ENCODE results near the gene ZCCHC2.

ZCCHC2 gene

DNA sequence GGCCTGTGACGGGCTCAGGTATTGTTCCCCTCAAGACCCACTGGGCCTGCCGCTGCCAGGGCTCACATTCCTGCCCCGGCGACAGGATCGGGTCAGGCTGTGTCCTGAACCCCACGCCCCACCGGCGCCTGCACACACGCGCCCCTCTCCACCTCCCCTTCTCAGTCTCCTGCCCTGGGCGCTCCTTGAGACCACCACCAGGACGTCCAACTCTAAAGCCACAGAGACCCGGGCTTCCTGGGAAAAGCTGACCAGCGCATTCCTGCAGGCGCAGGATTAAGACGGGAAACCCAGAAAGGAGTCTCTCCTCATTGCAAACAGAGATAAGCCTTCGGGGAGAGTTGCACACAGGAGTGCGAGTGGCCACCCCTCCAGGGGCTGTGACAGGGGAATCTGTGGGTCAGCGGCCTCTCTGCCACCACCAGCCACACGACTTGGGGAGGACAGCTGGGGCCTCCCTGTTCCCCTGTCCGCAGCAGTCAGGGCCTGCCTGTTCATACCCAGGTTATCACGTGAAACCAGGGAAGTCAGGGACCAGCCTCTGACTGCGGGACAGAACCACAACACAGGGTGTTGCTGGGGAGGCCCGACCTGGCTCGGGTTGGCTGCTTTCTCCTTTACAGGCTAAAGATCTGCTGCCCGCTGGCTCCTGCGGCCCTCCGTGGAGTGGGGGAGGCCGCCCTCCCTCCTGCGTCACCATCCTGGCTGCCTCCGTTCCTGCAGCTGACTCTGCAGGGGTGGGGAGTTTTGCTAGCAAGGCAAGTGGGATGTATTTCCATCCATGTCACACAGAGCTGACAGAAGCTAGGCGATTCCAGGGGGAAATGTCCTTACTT, 88.8 kb downstream of the ZCCHC2 start:
- ChIA-PET CTCF (interaction anchor here (1.1 to 1.4 kb wide), 2 partner anchors 338 to 371 kb away, joined by 3 read pairs; no protein-coding TSS in a partner anchor), POLR2A (no interaction called here)
- TF ChIP-seq BHLHE40 (IDR thresholded peaks at IDR 0.05; ENCODE audit: borderline replicate concordance) (no peak), ARNT (IDR thresholded peaks at IDR 0.05) (no peak), SUZ12 (IDR thresholded peaks at IDR 0.05) (no peak), LEF1 (IDR thresholded peaks at IDR 0.05; ENCODE audit: borderline replicate concordance) (no peak), SP1 (IDR thresholded peaks at IDR 0.05) (no peak), FOXA1 (IDR thresholded peaks at IDR 0.05) (no peak), TARDBP (IDR thresholded peaks at IDR 0.05) (no peak), ZNF384 (IDR thresholded peaks at IDR 0.05) (no peak), L3MBTL2 (conservative IDR thresholded peaks at IDR 0.05) (no peak), ELF4 (IDR thresholded peaks at IDR 0.05) (no peak), FOXM1 (IDR thresholded peaks at IDR 0.05; ENCODE audit: borderline replicate concordance) (no peak), NFRKB (IDR thresholded peaks at IDR 0.05) (no peak), HDGF (IDR thresholded peaks at IDR 0.05; ENCODE audit: borderline replicate concordance) (no peak), FOXK2 (IDR thresholded peaks at IDR 0.05) (no peak)
- TF ChIP-seq, protein P1, sequence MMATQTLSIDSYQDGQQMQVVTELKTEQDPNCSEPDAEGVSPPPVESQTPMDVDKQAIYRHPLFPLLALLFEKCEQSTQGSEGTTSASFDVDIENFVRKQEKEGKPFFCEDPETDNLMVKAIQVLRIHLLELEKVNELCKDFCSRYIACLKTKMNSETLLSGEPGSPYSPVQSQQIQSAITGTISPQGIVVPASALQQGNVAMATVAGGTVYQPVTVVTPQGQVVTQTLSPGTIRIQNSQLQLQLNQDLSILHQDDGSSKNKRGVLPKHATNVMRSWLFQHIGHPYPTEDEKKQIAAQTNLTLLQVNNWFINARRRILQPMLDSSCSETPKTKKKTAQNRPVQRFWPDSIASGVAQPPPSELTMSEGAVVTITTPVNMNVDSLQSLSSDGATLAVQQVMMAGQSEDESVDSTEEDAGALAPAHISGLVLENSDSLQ (IDR thresholded peaks at IDR 0.05): no peak
- DNase-seq (ENCODE audit: extremely low spot score): no peak

DNA sequence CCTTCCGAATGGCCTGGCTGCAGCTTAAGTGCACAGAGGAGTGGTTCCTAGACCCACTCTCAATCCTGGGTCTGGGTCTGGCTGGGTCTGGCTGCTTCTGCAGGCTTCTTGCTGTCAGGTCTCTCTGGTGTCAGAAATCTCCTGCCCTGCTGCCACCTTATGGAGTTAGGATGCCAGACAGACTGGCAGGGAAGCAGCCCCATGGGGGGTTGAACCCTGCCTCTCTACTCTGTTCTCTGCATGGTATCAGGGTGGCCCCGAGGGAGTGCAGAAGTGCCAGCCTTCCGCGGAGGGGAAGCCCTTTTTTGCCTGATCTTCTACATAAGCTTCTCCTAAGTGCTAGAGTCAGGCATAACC, 89.4 kb downstream of the ZCCHC2 start:
- POLR2A ChIA-PET: no interaction called here
- TF ChIP-seq FOXK2 (IDR thresholded peaks at IDR 0.05): no peak
- TF ChIP-seq TARDBP (IDR thresholded peaks at IDR 0.05): no peak
- TF ChIP-seq ELF4 (IDR thresholded peaks at IDR 0.05): no peak
- no peak for TF ChIP-seq CTBP1 (IDR thresholded peaks at IDR 0.05; ENCODE audit: borderline replicate concordance)
- TF ChIP-seq, protein P1 (IDR thresholded peaks at IDR 0.05): no peak
- TF ChIP-seq L3MBTL2 (conservative IDR thresholded peaks at IDR 0.05): no peak
- TF ChIP-seq SUZ12 (IDR thresholded peaks at IDR 0.05): no peak
- TF ChIP-seq BHLHE40 (IDR thresholded peaks at IDR 0.05; ENCODE audit: borderline replicate concordance): no peak
- TF ChIP-seq NFRKB (IDR thresholded peaks at IDR 0.05): no peak
- TF ChIP-seq HDGF (IDR thresholded peaks at IDR 0.05; ENCODE audit: borderline replicate concordance): no peak
- TF ChIP-seq LEF1 (IDR thresholded peaks at IDR 0.05; ENCODE audit: borderline replicate concordance): no peak
- no peak for TF ChIP-seq FOXA1 (IDR thresholded peaks at IDR 0.05)
- TF ChIP-seq FOXM1 (IDR thresholded peaks at IDR 0.05; ENCODE audit: borderline replicate concordance): no peak
- CTCF ChIA-PET: interaction anchor here (1.4 kb wide), 1 partner anchor 370 kb away, joined by 3 read pairs; no protein-coding TSS in a partner anchor
- no peak for DNase-seq (ENCODE audit: extremely low spot score)

DNA sequence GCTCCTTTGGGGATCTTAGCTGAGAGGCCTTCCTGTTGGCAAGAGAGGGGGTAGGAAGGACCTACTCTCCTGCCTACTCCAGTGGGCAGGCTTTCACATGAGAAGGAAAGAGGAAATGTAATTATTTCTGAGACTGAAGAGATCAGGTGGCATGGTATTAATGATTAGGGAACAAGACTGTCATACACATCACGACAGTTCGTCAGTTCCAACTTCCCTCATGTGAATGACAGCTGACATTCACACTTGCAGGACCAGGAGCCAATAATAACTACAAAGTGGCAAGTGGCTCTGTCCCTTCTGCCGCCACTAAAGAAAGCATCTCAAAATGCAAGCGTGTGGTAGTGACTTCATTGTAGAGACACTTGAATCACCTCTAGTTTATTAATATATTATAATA, 90.0 kb downstream of the ZCCHC2 start:
- TF ChIP-seq LEF1 (IDR thresholded peaks at IDR 0.05; ENCODE audit: borderline replicate concordance) (no peak), CTBP1 (IDR thresholded peaks at IDR 0.05; ENCODE audit: borderline replicate concordance) (no peak), NFRKB (IDR thresholded peaks at IDR 0.05) (no peak), FOXA1 (IDR thresholded peaks at IDR 0.05) (no peak), BHLHE40 (IDR thresholded peaks at IDR 0.05; ENCODE audit: borderline replicate concordance) (no peak), HDGF (IDR thresholded peaks at IDR 0.05; ENCODE audit: borderline replicate concordance) (no peak), ARNT (IDR thresholded peaks at IDR 0.05) (no peak), TARDBP (IDR thresholded peaks at IDR 0.05) (no peak), FOXK2 (IDR thresholded peaks at IDR 0.05) (no peak), ELF4 (IDR thresholded peaks at IDR 0.05) (no peak), L3MBTL2 (conservative IDR thresholded peaks at IDR 0.05) (no peak), SP1 (IDR thresholded peaks at IDR 0.05) (no peak)
- TF ChIP-seq, protein P1 (IDR thresholded peaks at IDR 0.05): no peak
- ChIA-PET CTCF (interaction anchor here (1.4 kb wide), 1 partner anchor 370 kb away, joined by 3 read pairs; no protein-coding TSS in a partner anchor), POLR2A (no interaction called here)
- DNase-seq (ENCODE audit: extremely low spot score): no peak

DNA sequence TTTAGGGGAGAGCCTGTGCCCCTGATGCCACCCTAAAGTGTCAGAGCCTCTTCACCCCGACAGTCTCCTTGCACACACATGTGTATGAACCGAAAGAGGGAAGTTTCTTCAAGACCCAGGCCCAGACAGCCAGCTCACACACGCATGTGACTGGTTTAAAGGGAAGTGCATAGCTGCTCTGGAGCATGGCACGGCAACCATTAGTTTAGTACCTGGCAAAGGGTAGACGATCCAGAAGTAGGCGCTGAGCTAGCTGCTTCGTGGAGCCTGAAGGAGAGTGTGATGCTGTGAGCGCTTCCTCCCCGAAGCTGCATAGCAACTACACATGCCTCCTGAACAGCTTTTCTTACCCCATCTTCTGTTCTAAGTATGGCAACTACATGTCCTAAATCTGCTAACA, 91.7 kb downstream of the ZCCHC2 start:
- POLR2A ChIA-PET: interaction anchor here (0.7 kb wide), 1 partner anchor 63 kb away, joined by 3 read pairs; no protein-coding TSS in a partner anchor

More for the DNA sequence above, 91.7 kb downstream of the ZCCHC2 start:
- no peak for DNase-seq (ENCODE audit: extremely low spot score)
- CTCF ChIA-PET: no interaction called here
- TF ChIP-seq HDGF (IDR thresholded peaks at IDR 0.05; ENCODE audit: borderline replicate concordance): no peak
- TF ChIP-seq FOXM1 (IDR thresholded peaks at IDR 0.05; ENCODE audit: borderline replicate concordance): no peak
- no peak for TF ChIP-seq SP1 (IDR thresholded peaks at IDR 0.05)
- TF ChIP-seq NFRKB (IDR thresholded peaks at IDR 0.05): no peak
- no peak for TF ChIP-seq FOXK2 (IDR thresholded peaks at IDR 0.05)
- no peak for TF ChIP-seq CTBP1 (IDR thresholded peaks at IDR 0.05; ENCODE audit: borderline replicate concordance)
- no peak for TF ChIP-seq ELF4 (IDR thresholded peaks at IDR 0.05)
- no peak for TF ChIP-seq L3MBTL2 (conservative IDR thresholded peaks at IDR 0.05)
- no peak for TF ChIP-seq FOXA1 (IDR thresholded peaks at IDR 0.05)
- TF ChIP-seq LEF1 (IDR thresholded peaks at IDR 0.05; ENCODE audit: borderline replicate concordance): no peak
- no peak for TF ChIP-seq SUZ12 (IDR thresholded peaks at IDR 0.05)
- TF ChIP-seq TARDBP (IDR thresholded peaks at IDR 0.05): no peak
- TF ChIP-seq BHLHE40 (IDR thresholded peaks at IDR 0.05; ENCODE audit: borderline replicate concordance): no peak
- TF ChIP-seq ARNT (IDR thresholded peaks at IDR 0.05): no peak
- TF ChIP-seq ZNF384 (IDR thresholded peaks at IDR 0.05): no peak
- TF ChIP-seq, protein P1 (IDR thresholded peaks at IDR 0.05): no peak
